Kidney capillary endothelial cell (primary cell): ENCODE results near the gene KCNJ2.
A peak's percentile ranks its signal among the peaks of the same experiment; 100 is the strongest.

Experiments
- DNase-seq: peaks from one replicate; pipeline ENCODE4 v3.0.0-alpha.2; 2018; ENCODE audit warnings: low spot score

Gene KCNJ2

DNA sequence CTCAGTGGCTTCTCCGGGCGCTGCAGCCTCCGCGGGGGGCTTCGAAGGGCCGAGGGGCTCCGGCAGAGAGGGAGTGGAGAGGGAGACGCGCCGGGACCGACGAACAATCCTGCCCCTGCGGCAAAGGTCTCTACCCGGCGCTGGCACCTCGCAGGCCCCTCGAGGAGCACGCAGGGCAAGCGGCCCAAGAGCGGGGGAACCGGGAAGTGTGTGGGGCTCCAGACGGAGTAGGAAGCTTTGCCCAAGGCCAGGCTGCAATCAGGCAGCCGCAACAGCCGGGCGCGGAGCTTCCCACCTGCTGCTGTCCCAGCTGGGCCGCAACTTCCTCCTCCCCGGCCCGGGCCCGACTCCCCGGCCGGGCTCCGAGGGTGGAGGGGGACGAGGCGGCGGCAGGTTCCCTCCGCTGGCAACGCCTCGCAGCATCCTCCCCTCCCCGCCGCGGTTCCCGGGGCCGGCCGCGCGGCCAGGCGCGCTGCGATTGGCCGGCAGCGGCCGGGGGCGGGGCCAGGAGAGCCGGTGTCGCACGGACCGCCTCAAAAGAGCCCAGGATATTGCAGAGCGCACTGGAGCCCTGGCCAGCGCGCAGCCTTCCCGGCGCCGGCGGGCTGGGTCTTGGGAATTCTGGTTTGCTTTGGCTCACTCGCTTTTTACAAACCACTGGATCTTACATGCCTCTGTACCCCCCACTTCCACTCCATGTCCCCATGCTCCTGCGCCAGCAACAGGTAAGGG lies at the start of gene KCNJ2:
KCNJ2 (plus strand) TSS at position 556 of the 732 bp plus-strand sequence. CDS start 5,508 bp downstream, outside the sequence.
- peak; percentile 82 for DNase-seq

DNA sequence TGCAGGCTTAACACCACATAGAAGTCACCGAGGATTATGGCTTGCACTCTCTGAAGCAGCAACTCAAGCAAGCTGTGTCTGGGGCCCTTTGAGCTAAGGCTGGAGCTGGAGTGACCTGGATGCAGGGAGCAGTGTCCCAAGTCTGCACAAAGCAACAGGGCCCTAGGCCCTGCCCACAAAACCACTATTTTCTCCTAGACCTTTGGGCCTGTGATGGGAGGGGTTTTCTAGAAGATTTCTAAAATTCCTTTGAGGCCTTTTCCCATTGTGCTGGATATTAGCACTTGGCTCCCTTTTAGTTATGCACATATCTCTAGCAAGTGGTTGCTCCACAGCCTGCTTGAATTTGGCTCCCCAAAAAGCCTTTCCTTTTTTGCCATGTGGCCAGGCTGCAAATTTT lies 49.8 kb upstream of the KCNJ2 start:
- no peak for DNase-seq

DNA sequence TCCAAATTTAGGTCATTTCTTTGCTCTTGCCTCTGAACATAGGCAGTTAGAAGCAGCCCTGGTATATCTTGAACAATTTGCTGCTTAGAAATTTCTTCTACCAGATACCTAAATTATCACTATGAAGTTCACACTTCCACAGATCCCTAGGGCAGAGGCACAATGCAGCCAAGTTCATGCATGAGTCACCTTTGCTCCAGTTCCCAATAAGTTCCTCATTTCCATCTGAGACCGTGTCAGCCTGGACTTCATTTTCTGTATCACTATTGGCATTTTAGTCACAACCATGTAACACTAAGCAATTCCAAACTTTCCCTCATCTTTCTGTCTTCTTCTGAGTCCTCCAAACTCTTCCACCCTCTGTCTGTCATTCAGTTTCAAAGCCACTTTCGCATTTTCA lies 49.3 kb upstream of the KCNJ2 start:
- peak; percentile 35 for DNase-seq

DNA sequence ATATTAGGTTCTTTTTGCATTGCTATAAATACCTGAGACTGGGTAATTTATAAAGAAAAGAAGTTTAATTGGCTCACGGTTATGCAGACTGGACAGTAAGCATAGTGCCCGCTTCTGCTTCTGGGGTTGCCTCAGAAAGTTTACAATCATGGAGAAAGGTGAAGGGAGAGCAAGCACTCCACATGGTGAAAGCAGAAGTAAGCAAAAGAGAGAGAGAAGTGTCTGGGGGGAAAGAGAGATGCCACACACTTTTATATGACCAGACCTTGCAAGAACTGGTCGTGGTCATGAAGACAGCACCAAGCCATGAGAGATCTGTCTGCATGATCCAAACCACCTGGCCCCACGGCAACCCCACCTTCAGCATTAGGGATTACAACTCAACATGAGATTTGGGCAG lies 48.9 kb upstream of the KCNJ2 start:
- no peak for DNase-seq

DNA sequence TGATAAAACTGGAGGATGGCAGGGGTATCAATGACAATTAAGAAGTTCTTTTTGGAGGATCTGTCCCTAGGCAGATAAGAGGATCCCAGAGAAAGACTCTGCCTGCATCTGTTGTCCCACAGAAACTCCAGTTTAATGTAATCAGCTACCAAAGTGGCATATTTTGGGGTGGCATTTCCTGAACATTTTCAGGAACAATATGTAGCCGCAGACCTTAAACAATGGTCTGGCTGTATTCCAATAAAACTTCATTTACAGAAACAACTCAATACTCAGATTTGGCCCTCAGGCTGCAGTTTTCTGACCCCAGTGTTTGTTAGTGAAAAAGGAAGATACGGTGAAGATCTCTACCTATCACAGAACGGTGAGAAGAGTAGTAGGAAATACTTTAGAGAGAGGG lies 48.2 kb upstream of the KCNJ2 start:
- peak; percentile 74 for DNase-seq

DNA sequence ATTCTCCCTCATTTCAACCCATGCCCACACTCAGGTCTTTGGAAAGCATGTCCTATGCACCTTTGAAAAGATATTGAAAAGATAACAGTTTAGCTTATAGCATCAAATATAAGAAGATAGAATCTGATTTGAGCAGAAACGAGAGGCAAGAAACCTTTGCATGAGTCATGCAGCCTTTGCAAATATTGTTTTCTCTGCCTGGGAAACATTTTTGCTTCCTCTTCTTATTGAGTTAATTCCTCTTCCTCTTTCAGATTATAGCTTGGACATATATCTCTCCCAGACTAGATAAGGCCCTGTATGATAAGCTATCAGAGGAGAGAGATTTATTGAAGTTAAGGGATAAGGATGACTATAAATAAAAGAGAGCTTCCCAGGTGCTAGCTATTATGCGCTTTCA lies 46.1 kb upstream of the KCNJ2 start:
- DNase-seq: no peak

DNA sequence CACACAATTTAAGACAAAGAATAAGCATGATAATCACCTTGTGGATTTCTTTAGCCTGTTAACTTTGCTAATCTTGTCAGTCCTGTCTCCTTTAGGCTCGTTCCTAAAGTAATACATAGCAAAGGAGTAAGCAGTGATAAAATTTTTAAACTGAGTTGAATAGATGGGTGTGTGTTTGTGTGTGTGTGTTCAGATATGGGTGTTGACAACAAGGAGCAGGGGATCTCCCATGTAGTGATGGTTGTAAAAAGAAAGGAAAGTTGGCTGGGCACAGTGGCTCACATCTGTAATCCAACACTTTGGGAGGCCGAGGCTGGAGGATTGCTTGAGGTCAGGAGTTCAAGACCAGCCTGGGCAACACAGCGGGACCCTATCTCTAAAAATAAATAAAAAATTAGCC lies 44.6 kb upstream of the KCNJ2 start:
- DNase-seq: no peak

DNA sequence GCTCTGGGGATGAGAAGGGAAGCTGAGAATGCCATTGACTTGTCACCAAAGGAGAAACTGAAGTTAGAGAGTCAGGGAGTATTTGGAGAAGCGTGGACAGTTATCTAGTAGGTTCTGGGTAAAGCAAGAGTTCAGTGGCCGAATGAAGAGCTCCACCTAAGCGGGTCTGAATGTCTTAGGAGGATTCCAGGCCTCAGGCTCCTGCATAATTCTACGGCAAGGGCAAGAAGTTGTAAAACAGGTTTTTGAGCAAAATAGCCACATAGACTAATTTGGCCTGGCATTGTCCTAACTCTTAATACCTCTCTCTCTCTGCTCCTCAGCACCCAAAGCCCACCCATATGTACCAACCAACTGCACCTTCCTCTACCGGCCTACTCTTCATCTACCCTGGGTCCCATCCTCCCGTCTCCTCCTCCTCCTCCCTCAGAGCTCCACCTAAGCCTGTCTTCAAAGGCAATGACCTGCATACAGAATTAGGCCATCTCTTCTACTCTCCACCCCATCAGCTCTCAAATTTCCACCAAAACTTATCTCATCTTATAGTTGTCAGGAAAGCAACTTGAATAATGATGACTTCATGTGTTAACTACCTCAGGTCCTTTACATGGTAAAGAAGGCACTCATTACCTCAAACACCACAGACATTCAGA lies 42.0 kb upstream of the KCNJ2 start:
- no peak for DNase-seq

DNA sequence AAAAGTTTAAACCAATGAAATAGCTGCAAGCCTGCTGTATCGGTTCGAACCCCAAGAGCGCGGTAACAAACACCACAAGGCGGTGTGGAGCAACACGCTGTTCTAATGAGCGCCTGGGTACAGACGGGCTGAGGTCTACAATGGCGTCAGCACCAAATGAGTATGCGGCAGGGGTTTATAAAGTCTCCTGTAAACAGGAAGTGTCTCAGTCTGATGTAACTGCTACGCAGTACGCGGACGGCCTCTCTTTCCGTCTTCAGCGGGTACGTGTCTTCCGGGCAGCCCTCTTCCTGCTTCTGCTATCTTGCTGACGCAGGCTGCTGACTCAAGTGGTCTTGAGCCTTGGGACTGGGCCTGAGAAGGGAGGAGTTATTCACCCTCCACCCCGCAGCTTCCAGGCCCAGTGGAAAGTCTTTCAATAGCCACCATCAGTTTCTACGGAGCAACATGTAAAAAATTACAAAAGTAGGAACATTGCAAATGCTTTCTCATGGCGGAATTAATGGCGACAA lies 40.5 kb upstream of the KCNJ2 start:
- no peak for DNase-seq

DNA sequence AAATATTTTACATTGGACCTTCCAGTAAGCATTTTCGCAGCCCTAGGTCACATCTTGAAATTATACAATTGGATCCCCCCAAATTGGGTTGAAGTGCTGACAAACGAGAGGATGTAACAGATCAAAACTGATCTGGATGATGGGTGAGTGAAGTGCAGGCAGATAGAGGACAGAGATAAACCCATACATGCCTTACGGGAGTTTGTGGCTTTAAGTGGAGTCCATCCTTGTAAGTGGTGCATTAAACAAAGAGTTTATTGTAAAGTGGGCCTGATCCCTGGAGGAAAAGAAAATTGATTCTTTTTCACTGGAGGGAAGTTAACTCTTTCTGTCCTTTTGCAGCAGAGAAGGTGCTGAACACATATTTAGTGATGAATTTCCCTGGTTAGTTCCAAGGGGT lies 39.0 kb upstream of the KCNJ2 start:
- DNase-seq: no peak

DNA sequence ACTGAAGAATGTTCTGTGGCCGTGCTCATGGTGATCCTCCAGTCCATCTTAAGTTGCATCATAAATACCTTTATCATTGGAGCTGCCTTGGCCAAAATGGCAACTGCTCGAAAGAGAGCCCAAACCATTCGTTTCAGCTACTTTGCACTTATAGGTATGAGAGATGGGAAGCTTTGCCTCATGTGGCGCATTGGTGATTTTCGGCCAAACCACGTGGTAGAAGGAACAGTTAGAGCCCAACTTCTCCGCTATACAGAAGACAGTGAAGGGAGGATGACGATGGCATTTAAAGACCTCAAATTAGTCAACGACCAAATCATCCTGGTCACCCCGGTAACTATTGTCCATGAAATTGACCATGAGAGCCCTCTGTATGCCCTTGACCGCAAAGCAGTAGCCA lies 36.8 kb upstream of the KCNJ2 start:
- no peak for DNase-seq

DNA sequence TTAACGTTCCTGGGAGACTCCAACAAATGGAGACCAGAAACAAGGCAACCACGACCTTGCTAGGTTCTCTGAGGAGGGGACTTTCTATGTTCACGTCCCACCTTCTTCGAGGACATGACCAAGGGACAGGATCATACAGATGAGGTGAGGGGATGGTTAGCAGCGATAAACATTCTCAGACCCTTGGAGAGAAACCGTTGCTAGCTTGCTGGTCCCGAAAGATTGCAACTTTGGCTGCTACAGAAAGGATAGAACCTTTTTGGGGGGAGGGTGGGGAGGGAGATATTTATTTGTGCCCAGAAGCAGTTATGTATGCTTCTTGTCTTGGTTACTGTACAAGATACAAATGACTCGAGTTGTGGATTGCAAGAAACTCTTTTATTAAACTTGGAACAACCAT lies 35.3 kb upstream of the KCNJ2 start:
- DNase-seq: no peak

DNA sequence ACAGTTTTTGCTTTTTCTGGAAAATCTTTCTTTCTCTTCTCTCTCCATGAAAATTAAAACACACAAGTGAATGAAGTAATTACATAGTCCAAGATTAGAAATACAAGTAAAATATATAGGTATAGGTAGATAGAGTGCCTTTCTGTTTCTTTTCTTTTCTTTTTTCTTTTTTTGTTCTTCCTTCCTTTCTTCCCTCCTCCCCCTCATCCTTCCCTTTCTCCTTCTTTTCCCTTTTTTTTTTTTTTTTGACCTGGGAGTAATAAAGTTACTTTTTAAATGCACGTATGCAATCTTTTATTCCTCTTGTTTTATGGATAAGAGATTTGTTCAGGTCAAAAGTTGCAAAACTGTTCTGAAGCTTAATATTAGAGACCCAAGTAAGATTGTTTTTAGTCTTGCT lies 34.6 kb upstream of the KCNJ2 start:
- no peak for DNase-seq

DNA sequence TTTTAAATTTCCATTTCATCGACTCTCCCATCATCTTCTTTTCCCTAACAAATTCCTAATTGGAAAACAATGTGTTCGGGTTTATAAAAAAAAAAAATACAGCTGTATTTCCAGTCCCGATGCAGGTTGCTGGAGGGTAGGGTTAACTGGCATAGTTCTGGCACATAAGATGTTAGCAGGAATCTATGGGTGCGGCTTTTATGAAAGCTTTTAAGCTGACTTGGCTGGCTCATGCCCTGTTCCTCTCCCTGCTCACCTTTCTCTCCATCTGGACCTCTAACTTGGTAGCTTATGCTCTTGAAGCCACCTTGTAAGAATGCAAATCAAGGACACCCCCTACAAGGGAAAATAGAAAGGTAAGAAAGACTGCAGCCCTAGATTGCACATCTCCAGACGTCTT lies 33.2 kb upstream of the KCNJ2 start:
- no peak for DNase-seq

DNA sequence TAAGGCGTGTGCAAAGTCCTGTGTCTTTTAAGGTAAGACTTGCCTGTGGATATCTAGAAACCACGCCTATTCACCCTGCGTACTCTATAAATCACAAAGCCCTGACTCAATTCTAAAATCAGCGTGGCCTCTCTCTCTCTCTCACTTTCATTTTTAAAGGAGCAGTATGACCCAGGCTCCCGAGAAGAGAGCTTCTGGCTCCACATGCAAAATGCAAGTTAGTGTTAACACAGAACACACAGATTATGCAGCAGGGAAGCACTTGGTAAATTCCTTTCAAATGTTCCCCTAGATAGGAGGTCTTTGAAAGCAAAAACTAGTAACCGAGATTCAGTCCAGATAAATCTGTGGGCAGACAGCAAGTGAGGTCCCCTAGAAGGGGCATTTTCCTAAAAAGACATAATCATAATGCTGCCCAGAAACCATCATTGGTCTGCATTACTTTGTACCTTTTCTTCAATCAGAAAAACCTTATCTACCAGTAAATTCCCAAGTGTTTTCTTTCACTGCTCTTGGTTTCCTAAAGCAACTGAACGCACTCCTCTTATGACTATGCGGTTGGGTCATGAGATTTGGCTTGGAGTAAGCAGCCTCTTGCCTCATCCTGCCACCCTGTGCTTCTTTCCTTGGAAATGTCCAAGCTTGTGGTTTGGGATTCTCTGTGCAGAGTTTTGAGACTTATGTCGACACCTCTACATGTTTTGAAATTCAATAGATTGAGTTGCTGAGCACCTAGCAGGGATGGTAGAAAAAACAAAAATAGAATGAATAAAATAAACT lies 31.7 kb upstream of the KCNJ2 start:
- peak; percentile 35 for DNase-seq

DNA sequence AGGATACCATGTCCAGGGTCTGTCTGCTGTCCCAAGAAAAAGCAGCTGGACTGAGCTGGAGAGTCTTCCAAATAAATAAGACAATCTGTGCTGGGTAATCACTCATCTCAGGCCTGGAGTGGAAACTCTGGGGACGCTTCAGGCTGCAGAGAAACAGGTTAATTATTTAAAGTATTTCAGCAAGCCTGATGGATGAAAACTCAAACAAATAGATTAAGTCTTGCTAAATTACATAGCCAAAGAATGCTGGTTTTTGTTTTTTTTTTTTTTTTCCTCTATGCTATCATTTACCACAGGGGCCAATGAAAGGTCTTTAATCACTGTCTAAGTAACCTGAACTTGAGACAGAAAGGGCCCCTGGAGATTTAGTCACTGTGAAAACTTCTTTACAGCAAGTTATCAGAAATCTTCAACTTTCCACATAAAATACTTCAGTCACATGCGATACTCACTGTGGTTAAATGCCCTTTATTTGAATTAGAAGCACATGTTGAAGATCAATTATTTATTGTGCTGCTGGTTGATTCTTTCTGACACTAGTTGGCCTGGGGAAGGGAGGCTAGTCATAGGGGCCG lies 31.0 kb upstream of the KCNJ2 start:
- no peak for DNase-seq

DNA sequence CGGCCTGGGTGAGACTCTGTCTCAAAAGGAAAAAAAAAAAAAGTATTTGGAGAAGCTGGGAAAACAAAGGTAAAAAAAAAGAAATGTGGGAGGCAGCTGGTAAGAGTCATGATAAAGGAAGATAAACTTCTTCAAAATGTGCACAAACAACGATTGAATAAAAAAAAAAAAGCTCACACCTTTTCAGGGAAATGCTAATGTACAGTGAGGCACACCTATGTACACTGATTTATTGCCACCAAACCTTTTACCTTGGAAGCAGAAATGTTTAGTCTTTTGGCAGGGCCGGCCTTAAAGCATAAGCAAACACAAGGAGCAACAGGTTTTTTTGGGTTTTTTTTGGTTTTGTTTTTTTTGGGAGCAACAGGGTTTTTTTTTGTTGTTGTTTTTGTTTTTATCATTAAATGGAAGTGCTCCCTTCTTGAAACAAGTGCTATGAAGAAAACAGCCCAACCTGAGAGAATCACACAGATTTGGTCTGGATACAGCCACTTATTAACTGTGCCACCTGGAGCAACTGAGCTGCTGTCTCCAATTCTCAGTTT lies 29.8 kb upstream of the KCNJ2 start:
- no peak for DNase-seq

DNA sequence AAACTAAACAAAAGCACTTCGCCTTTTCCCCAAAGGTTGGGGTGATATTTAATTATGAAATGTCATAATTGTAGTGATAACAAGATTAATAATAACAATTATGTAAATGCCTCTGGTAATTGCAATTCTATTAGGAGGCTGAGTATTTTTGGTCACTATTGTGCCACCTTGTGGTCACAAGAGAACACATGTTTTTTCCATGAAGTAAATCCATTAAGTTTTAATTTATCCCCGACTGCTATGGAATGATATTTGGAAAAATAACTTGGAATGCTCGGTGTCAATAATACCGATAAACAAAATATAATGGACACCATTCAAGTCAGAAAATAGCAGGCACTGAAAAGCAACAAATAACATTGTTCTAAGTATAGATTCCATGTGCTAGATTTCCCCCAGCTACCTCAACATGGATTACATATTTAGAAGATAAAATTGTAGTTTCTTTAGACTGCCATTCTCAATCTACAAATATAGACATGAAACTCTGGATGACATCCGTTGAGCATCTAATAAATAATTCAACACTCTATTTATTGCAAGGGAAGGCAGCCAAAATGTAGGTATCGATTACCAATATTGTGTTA lies 25.0 kb upstream of the KCNJ2 start:
- peak; percentile 46 for DNase-seq

DNA sequence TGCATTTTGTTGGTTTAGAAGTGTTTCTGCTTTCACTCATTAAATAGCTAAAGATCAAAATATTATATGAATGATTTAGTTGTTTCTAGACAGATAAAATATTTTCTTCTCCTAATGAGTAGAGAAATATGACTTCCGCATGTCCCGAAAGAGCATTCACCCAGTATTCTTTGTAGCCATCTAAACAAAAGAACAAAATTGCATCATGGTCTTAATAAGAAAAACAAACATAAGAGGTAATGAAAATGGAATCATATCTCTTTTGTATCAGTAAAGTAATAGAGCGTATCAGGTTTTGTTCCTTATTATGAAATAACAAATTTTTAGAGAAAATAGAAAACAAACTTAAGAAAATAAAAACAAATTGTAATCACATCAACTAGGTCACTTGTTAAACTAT lies 16.1 kb upstream of the KCNJ2 start:
- no peak for DNase-seq

DNA sequence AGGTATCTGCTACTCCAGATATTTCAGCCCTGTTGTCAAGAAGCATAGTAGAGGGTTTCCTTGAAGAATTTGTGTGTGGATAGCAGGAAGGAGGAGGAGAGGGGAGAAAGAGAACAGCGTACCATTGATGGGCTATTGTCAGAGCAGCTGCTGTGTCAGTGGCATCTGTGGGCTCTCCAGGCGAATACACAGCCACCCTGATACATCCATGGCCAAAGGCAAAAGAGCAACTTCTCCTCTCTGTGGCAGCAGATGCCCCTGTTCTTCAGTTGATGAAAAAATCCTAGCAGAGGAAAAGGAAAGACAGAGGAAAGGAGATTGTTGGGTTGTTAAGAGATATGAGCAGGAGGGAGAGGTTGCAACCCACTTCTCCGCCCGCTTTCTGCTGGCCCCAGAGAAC lies 12.2 kb upstream of the KCNJ2 start:
- no peak for DNase-seq

DNA sequence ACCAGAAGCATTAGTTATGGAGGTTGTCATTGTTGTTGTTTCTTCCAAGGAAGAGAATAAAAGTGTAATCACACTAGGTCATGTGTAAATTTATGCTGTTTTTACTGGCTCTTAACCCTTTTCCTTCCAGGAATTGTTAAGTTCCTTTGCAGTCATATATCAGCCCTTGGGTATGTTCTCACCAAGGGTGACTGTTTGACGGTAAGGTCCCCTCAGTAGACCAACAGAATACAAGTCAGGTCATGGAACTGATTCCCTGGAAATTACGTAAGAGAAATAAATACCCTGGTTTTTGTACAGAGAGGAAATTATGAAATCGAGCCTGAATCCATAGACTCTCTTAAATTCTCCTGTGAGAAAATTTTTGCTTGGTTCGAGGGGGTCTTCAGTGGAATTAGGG lies 11.2 kb upstream of the KCNJ2 start:
- peak; percentile 68 for DNase-seq

DNA sequence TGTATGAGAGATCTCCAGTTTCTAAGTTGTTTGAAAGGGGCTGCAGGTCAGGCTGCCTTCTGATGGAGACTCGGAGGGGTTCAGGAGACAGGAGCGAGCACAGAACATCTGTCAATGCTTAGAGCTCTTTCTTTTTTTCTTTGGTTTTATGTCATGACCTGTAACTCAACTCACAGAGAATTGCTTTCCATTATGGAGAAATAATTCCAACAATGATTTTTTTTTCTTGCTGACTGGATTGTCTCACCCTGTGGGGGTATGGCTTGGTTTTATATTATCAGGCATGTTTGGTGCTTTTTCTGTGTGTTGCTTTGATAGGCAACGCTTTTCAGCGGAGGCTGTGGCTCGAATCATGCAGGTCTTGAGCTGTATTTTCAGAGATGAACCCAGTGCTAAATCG lies 10.7 kb upstream of the KCNJ2 start:
- no peak for DNase-seq
